Trophoblast cell (in vitro differentiated cells and primary cell): ENCODE measurements around the gene CDCA7L.
A peak's percentile ranks its signal among the peaks of the same experiment; 100 is the strongest.

Source experiments
- DNase-seq, 2 donors: peaks; one replicate each; pipeline ENCODE4 v3.0.0-alpha.2; 2016
- H2AFZ ChIP-seq: 2 replicates; pipeline ENCODE4 v1.6.1; 2013; ENCODE audit warnings: low read length, moderate library complexity, mild to moderate bottlenecking; ENCODE audit not compliant: insufficient read depth, poor library complexity
- H2AK5ac ChIP-seq: 2 replicates; pipeline ENCODE4 v1.6.1; 2013; ENCODE audit warnings: mild to moderate bottlenecking, low read length
- H2BK120ac ChIP-seq: 2 replicates; pipeline ENCODE4 v1.6.1; 2013; ENCODE audit warnings: low read length, mild to moderate bottlenecking, moderate library complexity; ENCODE audit not compliant: insufficient read depth, poor library complexity
- H2BK12ac ChIP-seq: 2 replicates; pipeline ENCODE4 v1.6.1; 2013; ENCODE audit warnings: mild to moderate bottlenecking, low read length, moderate library complexity
- H2BK5ac ChIP-seq: 2 replicates; pipeline ENCODE4 v1.6.1; 2013; ENCODE audit warnings: low read length, low read depth, moderate library complexity, mild to moderate bottlenecking; ENCODE audit not compliant: poor library complexity
- H3K14ac ChIP-seq: 2 replicates; pipeline ENCODE4 v1.6.1; 2013; ENCODE audit warnings: mild to moderate bottlenecking, low read length
- H3K18ac ChIP-seq: 2 replicates; pipeline ENCODE4 v1.6.1; 2013; ENCODE audit warnings: mild to moderate bottlenecking, low read length
- H3K23ac ChIP-seq: 2 replicates; pipeline ENCODE4 v1.6.1; 2013; ENCODE audit warnings: low read length
- H3K27ac ChIP-seq: 2 replicates; pipeline ENCODE4 v1.5.1; 2013; ENCODE audit warnings: low read depth, mild to moderate bottlenecking, inconsistent platforms, low read length, moderate library complexity
- H3K27me3 ChIP-seq: 2 replicates; pipeline ENCODE4 v1.6.1; 2013; ENCODE audit warnings: inconsistent platforms, mild to moderate bottlenecking, low read length, moderate library complexity; ENCODE audit not compliant: insufficient read depth
- H3K36me3 ChIP-seq, 2 experiments: 1 replicate in 1 of 2; 2 replicates in 1 of 2; pipeline ENCODE4 v1.6.1; 2013; ENCODE audit warnings: low read length in 2 of 2, mild to moderate bottlenecking in 2 of 2, moderate library complexity in 1 of 2; ENCODE audit not compliant: insufficient read depth in 2 of 2, control insufficient read depth in 1 of 2
- H3K4ac ChIP-seq: 2 replicates; pipeline ENCODE4 v1.6.1; 2013; ENCODE audit warnings: low read depth, mild to moderate bottlenecking, low read length, moderate library complexity
- H3K4me1 ChIP-seq, 2 experiments: 1 replicate in 1 of 2; 2 replicates in 1 of 2; pipeline ENCODE4 v1.6.1; 2013; ENCODE audit warnings: low read length in 2 of 2, mild to moderate bottlenecking in 2 of 2, moderate library complexity in 1 of 2; ENCODE audit not compliant: insufficient read depth in 2 of 2, control insufficient read depth in 1 of 2
- H3K4me2 ChIP-seq: 2 replicates; pipeline ENCODE4 v1.6.1; 2013; ENCODE audit warnings: inconsistent platforms, mild to moderate bottlenecking, low read length, moderate library complexity
- H3K4me3 ChIP-seq: 2 replicates; pipeline ENCODE4 v1.5.1; 2013; ENCODE audit warnings: mild to moderate bottlenecking, low read depth, low read length, inconsistent platforms
- H3K79me1 ChIP-seq: one replicate; pipeline ENCODE4 v1.6.1; 2013; ENCODE audit warnings: low read length
- H3K79me2 ChIP-seq: 2 replicates; pipeline ENCODE4 v1.6.1; 2013; ENCODE audit warnings: low read length, mild to moderate bottlenecking; ENCODE audit not compliant: control insufficient read depth, insufficient read depth, poor library complexity
- H3K9ac ChIP-seq: 2 replicates; pipeline ENCODE4 v1.6.1; 2013; ENCODE audit warnings: mild to moderate bottlenecking, low read length
- H3K9me3 ChIP-seq: 2 replicates; pipeline ENCODE4 v1.6.1; 2013; ENCODE audit warnings: low read depth, mild to moderate bottlenecking, control low read depth, inconsistent platforms, low read length; ENCODE audit not compliant: insufficient read depth
- H4K12ac ChIP-seq: 2 replicates; pipeline ENCODE4 v1.6.1; 2013; ENCODE audit warnings: low read depth, mild to moderate bottlenecking, low read length, moderate library complexity
- H4K8ac ChIP-seq: 2 replicates; pipeline ENCODE4 v1.6.1; 2013; ENCODE audit warnings: low read depth, mild to moderate bottlenecking, low read length, moderate library complexity
- H4K91ac ChIP-seq: one replicate; pipeline ENCODE4 v1.6.1; 2013; ENCODE audit warnings: low read depth, mild to moderate bottlenecking, low read length, moderate library complexity
- WGBS: extraction: QIAGEN DNeasy Blood & Tissue Kit; methylation state at CpG from one replicate; pipeline ENCODE4 v1.1.7; 2013; ENCODE audit warnings: missing lambda C conversion rate; ENCODE audit not compliant: insufficient read length, insufficient coverage; ENCODE audit errors: extremely low coverage; 5-methylcytosine and 5-hydroxymethylcytosine counted together

The CDCA7L gene

DNA sequence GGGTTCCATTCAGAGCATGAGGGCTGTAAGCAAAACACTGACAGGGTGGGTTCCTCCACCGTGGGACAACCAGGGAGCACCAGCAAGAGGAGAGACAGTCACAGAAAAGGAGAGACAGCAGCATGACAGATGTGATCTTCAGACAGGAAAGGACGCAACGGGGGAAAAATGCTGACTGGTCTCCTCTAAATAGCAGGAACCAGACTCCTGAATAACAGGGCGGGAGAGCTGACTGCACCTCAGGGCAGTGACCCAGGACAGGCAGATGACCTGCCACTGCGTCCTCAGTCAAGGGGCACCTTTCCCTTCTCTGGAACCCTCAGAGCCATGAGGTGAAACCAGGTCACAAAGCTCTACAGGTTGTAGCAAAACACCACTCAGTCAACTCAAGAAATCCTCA, 37.0 kb downstream of the CDCA7L start:
- WGBS: no CpG with 5 or more reads among the region's 5 CpGs
- Histone ChIP-seq H3K27ac (no peak overlapping the region), H4K8ac (no peak overlapping the region), H2AFZ (no peak overlapping the region), H4K91ac (no peak overlapping the region), H3K9ac (no peak overlapping the region), H3K9me3 (no peaks in the 10 kb centered on the region), H2BK5ac (no peak overlapping the region), H3K79me1 (no peaks in the 10 kb centered on the region), H3K23ac (no peak overlapping the region), H4K12ac (no peak overlapping the region), H3K79me2 (no peaks in the 10 kb centered on the region), H3K14ac (no peak overlapping the region), H2AK5ac (no peak overlapping the region), H2BK120ac (no peak overlapping the region), H3K4ac (no peak overlapping the region), H2BK12ac (no peak overlapping the region), H3K4me3 (no peak overlapping the region), H3K27me3 (no peaks in the 10 kb centered on the region), H3K18ac (no peak overlapping the region), H3K4me1 (peaks cover 0 to 3% of the 10 kb centered on the region in 2 experiments), H3K4me2 (no peak overlapping the region), H3K36me3 (no peaks in the 10 kb centered on the region)
- DNase-seq: no peak

DNA sequence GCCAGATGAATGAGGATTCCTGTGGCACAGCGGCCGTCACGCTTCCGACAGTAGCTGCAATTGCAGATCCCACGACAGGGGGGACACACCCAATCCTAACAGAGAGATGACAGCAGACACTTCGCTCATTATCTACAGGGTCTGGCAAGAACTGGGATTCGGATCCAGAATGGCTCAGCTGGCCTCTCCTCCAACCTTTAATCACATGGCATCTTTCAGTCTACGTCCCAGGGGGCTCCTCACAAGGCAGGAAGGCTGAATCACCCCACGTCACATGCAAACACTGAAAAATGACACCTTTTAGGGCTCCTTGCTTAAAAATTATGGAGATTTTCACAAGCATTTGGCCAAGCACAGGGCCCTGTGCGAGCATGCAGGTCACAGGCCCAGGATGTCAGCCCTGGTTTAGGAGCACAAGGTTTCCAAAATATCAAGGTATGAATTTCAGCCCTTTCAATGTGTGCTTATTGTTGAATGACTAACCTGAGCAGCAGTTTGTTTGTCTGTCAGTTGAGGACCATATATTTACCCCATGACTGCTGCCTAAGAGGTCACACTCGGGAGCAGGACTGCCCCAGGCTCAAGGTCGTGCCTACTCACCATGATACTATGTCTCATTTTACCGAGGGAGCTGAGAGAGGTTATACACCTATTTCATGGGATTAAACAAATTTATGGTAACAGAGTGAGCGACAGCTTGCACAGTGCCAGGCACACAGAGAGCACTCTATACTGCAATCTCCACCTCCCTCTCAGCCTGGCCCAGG, 42.5 kb downstream of the CDCA7L start:
- no peak overlapping the region for H4K91ac ChIP-seq
- H2BK5ac ChIP-seq: no peak overlapping the region
- H3K14ac ChIP-seq: no peak overlapping the region
- no peak overlapping the region for H3K9ac ChIP-seq
- no peak overlapping the region for H2BK12ac ChIP-seq
- no peaks in the 10 kb centered on the region for H3K79me1 ChIP-seq
- H2AFZ ChIP-seq: no peak overlapping the region
- H3K27me3 ChIP-seq: no peaks in the 10 kb centered on the region
- H3K23ac ChIP-seq: no peak overlapping the region
- no CpG with 5 or more reads among the region's 14 CpGs for WGBS
- H3K18ac ChIP-seq: no peak overlapping the region
- DNase-seq: no peak
- H2BK120ac ChIP-seq: no peak overlapping the region
- no peak overlapping the region for H4K8ac ChIP-seq
- H3K4me3 ChIP-seq: no peak overlapping the region
- H3K36me3 ChIP-seq: no peaks in the 10 kb centered on the region
- no peaks in the 10 kb centered on the region for H3K9me3 ChIP-seq
- no peak overlapping the region for H2AK5ac ChIP-seq
- H3K4me1 ChIP-seq: no peaks in the 10 kb centered on the region
- no peak overlapping the region for H4K12ac ChIP-seq
- no peak overlapping the region for H3K27ac ChIP-seq
- H3K4me2 ChIP-seq: no peak overlapping the region
- no peak overlapping the region for H3K4ac ChIP-seq
- no peaks in the 10 kb centered on the region for H3K79me2 ChIP-seq

DNA sequence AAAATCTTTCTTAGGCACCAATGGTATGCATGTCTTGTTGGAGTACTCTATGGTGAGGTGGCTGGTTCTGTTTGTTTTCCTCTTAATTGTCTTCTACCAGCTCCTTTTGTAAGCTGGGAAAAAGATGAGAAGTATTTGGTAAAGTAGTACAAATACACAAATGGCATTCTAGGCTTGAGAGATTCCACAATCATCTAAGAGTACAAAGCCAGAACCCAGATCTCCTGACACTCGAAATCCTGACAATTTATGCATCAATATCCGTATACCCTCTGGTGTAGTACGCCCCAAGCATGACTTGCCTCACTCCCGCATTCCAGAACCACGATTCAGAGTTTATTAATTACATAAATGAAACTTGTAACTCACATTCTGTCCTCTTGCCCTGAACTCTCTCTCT, 43.5 kb downstream of the CDCA7L start:
- no peak overlapping the region for H2BK120ac ChIP-seq
- no peak overlapping the region for H2AFZ ChIP-seq
- no peak overlapping the region for H3K9ac ChIP-seq
- H3K14ac ChIP-seq: no peak overlapping the region
- no peaks in the 10 kb centered on the region for H3K79me1 ChIP-seq
- no peak overlapping the region for H2BK5ac ChIP-seq
- DNase-seq: peak; percentile 15 to 32
- no peak overlapping the region for H3K18ac ChIP-seq
- H2BK12ac ChIP-seq: no peak overlapping the region
- H3K27ac ChIP-seq: no peak overlapping the region
- no peak overlapping the region for H2AK5ac ChIP-seq
- H4K8ac ChIP-seq: no peak overlapping the region
- no peaks in the 10 kb centered on the region for H3K36me3 ChIP-seq
- no peak overlapping the region for H4K91ac ChIP-seq
- H3K27me3 ChIP-seq: no peaks in the 10 kb centered on the region
- no peaks in the 10 kb centered on the region for H3K4me1 ChIP-seq
- H3K23ac ChIP-seq: no peak overlapping the region
- H3K4me2 ChIP-seq: no peak overlapping the region
- H3K4me3 ChIP-seq: no peak overlapping the region
- H4K12ac ChIP-seq: no peak overlapping the region
- H3K9me3 ChIP-seq: no peaks in the 10 kb centered on the region
- no peaks in the 10 kb centered on the region for H3K79me2 ChIP-seq
- no CpG with 5 or more reads among the region's 5 CpGs for WGBS
- H3K4ac ChIP-seq: no peak overlapping the region

DNA sequence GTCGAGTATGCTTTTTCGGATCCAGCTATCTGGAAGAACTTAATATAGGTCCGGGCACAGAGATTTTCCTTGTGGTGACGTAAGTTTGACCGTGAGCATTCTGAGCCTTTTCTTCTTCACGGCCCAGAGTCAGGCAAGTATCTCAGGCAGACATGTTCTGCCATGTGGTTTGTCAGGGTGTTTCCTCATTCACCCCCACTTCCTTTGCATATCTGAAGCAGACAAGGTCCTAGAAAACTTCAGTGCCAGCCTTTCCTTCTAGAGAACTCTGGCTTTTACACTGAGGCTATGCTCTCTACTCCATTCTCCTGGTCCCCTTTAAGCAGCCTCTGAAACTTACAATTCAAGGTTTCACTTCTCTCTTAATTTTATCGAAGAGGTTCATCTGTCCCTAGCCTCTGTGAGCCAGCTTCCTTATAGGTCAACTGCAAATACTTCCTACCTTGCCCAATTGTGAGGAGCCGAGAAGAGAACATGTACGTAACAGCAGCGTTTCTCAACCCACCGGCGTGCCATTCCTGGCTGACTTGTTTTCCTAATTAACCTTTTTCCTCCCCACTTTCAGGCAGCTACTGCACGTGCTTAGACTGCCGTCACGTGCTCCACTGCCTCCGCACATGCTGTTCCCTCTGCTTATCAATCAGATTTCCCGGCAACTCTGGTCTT, 47.3 kb downstream of the CDCA7L start:
- Histone ChIP-seq H3K23ac (no peak overlapping the region), H3K18ac (no peak overlapping the region)
- no CpG with 5 or more reads among the region's 17 CpGs for WGBS

More for the DNA sequence above, 47.3 kb downstream of the CDCA7L start:
- H3K9ac ChIP-seq: peak overlapping the region; percentile 23
- H3K4me3 ChIP-seq: no peak overlapping the region
- H3K36me3 ChIP-seq: no peaks in the 10 kb centered on the region
- H4K91ac ChIP-seq: no peak overlapping the region
- H4K12ac ChIP-seq: no peak overlapping the region
- H3K4me2 ChIP-seq: no peak overlapping the region
- H2BK12ac ChIP-seq: no peak overlapping the region
- no peaks in the 10 kb centered on the region for H3K79me2 ChIP-seq
- H3K9me3 ChIP-seq: no peaks in the 10 kb centered on the region
- H4K8ac ChIP-seq: no peak overlapping the region
- no peak overlapping the region for H2AK5ac ChIP-seq
- H3K79me1 ChIP-seq: no peaks in the 10 kb centered on the region
- no peak overlapping the region for H3K27ac ChIP-seq
- no peak overlapping the region for H3K4ac ChIP-seq
- no peaks in the 10 kb centered on the region for H3K4me1 ChIP-seq
- H3K27me3 ChIP-seq: no peaks in the 10 kb centered on the region
- peak in 1 of 2 donors; percentile 6 for DNase-seq
- no peak overlapping the region for H3K14ac ChIP-seq
- H2BK120ac ChIP-seq: no peak overlapping the region
- no peak overlapping the region for H2BK5ac ChIP-seq
- H2AFZ ChIP-seq: no peak overlapping the region
